Right renal pelvis (tissue), 4 donors: ENCODE measurements around the gene SPDEF. TPM values are rescaled to one million over a fixed set of nuclear protein-coding genes. Genes with fewer than 3 reads are reported as not detected.
A peak's percentile ranks its signal among the peaks of the same experiment; 100 is the strongest.

ENCODE experiments used
- DNase-seq, 4 donors: peaks; one replicate each; pipeline ENCODE4 v3.0.0-alpha.2; 2013; ENCODE audit warnings: low read depth in 4 of 4, low spot score in 3 of 4, missing footprints in 1 of 4
- polyA plus RNA-seq, 4 donors: library from polyadenylated mRNA; unstranded; fragments of 120-200 nt; gene quantifications; one replicate each; pipeline ENCODE4 v1.2.1, GENCODE V29; 2013; ENCODE audit not compliant: insufficient read length in 4 of 4

The SPDEF gene
- polyA plus RNA-seq, 4 donors: 0.14 to 0.19 TPM; not detected in 2

DNA sequence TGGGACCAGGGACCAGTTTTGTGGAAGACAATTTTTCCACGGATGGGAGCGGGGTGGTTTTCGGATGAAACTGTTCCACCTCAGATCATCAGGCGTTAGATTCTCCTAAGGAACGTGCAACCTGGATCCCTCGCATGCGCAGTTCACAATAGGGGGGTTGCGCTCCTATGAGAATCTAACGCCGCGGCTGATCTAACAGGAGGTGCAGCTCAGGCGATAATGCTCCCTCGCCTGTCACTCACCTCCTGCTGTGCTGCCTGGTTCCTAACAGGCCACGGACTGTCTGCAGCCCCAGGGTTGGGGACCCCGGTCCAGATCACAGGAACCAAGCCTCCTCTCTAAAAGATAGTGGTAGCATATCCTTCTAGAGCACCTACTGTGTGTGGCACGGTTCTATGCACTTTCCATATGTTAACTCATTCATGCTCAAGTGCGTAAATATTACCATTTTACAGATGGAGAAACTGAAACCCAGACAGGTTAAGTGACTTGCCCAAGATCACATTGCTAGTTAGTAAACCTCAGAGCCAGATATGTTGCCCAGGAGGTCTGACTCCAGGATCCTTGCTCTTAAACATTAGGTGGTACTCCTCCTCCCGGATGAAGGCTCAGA, 25.3 kb downstream of the SPDEF start:
- DNase-seq: no peak

DNA sequence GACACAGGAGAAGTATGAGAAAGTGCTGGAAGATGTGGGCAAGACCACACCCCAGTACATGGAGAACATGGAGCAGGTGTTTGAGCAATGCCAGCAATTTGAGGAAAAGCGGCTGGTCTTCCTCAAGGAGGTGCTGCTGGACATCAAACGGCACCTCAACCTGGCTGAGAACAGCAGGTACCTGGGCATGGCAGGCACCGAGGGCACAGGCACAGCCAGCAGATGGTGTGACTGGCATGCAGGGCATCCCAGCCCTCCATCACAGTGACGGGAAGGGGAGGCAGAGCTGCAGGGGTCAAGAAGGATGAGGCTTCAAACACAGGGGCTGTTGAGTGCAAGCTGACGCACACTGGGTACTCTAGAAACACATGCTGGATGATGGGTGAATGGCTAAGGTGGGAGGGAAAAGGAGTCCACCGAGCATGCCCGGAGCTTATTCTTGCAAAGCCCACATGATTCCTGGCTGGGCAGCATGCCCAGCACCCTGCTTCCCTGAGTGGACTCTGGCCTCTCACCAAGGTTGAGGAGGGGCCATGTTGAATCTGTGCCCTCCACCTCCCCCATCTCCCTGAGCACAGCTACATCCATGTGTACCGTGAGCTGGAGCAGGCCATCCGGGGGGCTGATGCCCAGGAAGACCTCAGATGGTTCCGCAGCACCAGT, 26.3 kb downstream of the SPDEF start:
- DNase-seq: no peak

DNA sequence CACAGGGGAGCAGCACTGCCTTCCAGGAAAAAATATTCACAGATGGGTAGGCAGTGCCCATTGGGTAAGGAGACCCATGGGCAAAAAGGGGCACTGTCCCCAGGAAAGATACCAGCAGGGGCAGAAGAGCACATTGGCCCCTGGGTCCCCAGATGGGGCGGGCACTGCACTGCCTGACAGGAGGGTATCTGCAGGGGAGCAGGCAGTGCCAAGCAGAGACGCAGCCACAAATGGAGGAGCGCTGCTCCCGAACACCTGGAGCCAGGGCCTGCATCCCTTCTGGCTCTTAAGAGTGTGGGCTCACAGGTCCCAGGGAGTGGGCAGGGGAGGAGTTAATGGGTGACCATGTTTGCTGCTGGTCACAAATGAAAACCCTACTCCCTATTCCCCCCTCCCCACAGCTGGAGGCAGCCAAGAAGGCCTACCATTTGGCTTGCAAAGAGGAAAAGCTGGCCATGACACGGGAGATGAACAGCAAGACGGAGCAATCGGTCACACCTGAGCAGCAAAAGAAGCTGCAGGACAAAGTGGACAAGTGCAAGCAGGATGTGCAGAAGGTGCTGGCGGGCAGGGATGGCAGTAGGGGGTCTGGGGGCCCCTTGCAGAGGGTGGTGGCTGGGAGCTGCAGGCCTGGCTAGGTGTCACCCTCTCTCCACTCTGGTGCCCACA, 27.0 kb downstream of the SPDEF start:
- DNase-seq: no peak

DNA sequence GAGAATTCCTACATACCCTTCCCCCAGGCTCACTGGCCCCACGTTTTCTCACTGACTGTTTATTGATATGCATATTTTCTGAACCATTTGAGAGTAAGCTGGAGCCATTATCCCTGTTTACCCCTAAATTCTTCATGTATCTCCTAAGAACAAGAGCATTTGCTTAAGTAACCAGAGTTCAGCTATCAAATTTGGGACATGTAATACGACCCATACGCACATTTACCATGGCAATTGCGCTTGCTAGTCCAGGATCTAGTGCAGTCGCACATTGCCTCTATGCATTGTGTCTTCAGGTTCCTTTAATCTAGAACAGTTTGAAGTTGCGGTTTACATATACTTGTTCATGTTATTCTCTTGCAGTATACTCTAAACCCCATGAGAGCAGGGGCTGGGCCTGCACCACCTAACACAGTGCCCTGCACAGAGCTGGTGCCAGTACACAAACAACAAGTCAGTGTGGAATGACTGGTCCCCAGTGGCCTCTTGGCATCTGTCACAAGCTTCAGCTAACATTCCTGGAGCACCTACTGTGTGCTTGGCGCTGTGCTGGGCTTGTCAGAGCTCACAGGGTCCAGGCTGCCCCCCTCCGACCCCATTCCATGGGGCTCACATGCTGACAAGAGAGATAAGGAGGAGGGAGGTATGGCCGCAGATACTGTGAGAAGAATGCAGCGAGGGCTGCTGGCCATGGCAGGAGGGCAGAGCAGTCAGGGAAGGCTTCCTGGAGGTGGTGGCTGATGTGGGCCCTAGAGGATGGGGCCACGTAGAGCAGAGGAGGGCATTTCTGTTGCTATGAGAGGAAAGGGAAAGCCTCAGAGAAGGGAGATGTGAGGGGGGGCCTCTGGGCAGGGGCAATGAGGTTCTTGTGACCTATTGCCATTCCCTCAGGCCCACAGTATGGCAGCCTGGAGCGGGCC, 28.1 kb downstream of the SPDEF start:
- no peak for DNase-seq

DNA sequence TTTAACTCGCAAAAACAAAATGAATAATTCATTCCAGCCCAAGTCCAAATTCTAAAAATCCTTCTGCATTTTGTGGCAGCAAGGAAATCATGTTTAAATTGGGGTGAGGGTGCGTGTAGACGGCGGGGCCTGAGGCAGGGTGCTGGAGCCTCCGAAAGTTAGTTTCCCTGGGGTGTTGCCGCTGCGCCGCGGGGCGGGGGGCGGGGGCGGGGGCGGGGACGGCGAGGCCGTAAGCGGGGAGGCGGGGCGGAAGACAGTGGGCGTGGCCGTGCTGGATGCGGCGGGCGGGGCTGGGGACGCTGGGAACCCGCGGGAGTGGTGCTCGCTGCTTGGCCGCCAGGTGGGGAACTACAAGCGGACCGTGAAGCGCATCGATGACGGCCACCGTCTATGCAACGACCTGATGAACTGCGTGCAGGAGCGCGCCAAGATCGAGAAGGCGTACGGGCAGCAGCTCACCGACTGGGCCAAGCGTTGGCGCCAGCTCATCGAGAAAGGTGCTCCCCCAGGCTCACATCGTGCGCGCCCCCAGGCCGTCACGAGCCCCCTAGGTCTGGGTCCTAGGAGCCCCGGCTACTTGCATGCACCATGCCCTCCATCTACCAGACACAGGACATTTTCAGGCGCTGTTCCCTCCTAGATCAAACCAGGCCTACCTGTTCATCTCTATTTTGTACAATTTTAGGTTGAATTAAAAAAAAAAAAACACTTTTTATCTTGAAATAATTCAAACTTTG, 29.0 kb downstream of the SPDEF start:
- peak; percentile 74 to 79 (median 75) for DNase-seq

DNA sequence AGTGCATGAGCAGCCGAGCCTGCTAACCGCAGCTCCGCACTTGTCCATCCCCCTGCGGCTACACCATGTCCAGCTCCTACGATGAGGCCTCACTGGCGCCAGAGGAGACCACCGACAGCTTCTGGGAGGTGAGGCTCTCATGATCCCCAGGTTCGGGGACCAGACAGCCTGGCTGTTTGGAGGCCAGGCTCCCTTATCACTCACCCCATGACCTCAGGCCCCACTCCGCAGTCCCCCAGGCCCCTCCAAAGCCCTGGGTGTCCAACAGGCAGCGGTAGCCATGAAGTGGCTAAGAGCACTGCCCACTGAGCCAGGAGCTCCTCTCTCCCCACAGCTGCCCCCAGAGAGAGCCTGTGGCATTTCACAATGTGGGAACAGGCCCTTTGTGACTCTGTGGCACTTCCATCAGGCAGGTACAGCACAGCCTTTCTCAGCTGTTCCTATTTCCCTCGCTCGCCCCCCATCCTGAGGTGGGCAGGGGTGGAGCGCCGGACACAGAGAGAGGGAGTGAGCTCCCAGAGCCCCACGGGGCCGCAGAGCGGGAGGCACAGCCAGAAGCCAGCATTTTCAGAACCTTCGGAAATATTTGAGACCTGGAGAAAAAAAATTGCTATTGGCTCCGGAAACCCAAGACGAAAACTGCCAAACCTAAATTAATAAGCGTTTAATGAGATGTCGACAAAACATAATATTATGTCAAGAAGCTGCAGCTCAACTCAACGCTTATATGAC, 29.7 kb downstream of the SPDEF start:
- DNase-seq: no peak

DNA sequence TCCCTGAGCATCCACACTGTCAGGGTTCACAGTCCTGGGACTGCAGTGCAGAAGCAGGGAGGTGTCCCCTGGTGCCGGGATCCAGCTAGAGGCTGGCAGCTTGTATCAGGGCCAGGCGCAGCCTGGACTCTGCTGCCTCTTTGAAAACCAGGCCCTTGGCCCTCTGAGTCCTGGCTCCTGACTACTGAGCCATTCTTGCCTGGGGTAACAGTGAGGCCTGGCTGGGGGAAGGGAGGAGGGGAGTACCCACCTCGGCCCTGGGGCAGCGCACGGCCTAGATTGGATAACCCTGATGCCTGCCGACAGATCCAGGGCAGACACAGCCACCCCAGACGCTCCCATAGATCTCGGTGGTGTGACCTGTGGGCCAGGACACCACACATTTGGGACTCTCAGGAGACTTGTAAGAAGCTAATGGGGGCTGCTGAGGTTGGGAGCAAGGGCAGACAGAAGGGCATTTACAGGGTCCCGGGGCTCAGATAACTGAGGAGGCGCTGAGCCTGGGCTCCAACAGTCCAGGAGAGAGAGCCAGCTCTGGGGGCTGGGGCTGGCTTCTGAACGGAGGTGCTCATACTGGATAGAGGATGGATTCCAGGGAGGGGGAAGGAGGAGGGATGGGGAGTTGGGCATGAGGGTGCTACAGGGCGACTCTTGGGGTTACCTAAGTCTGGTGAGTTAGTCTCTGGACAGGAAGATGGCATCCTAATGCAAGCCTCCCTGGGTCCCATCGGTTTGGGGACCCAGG, 30.5 kb downstream of the SPDEF start:
- no peak for DNase-seq

DNA sequence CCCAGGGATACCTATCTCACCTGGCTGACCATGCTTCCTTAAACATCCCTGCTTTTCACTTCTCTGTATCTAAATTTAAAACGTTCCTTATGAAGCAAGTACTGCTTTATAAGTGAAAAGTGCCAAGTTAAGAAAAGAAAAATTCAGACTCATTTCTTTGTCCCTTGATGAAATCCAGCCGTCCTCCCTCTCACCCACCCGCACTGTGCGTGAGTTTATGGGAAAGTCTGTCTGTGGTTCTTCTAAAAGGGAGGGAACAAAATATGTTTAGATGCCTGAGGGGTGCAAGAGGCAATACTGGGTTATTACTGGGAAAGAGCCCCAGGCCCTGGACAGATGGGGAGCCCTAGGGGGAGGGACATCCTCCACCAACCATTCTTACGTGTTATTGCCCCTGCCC, 31.2 kb downstream of the SPDEF start:
- DNase-seq: no peak

DNA sequence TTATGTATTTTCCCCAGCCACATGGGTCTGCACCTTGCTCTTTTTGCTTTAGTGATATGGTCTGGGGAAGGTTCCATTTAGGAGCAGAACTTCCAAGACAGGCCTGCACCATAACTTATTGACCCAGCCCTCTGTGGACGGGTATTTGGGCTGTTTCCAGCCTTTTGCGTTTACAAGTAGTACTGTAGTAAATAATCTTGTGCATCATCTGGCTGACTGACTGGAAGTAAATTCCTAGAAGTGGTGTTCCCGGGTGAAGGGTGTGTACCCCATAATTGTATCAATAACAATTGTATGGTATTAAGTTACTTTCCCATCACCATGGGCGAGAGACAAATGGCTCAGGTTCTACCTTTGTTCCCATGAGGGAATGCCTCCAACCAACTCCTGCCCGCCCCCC, 31.6 kb downstream of the SPDEF start:
- no peak for DNase-seq

DNA sequence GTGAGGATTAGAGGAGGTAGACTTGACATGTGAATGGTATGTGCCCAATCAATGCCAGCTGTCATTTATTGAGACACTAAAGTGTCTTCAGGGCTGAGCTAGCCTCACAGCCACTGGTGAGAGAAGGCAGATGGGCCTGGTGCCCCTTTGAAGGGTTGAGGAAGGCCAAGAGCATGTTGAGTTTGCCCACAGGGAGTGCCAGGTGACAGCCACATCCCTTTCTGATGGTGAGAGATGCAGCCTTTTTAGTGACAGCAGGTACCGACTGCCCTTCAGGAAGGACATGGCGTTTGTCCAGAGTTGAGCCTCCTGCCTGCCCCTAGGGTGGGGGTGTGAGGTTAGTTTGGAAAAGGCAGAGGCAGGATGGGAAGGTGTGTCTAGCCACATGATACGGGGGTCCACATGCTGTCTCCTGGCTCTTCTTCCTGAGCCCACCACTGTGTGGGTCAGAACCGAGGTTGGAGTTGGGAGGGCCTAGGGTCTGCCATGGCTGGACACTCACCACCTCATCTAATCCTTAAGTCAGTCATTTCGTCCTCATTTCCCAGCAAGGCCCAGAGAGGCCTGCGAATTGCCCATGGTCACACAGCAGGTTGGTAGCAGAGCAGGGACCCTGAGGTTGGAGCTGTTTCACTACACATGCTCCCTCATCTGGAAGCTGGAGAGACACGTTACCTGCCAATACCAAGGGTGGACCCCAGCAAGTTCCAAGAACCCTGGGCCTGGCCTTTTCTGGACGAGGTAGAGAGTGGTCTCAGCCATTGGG, 32.5 kb downstream of the SPDEF start:
- no peak for DNase-seq

DNA sequence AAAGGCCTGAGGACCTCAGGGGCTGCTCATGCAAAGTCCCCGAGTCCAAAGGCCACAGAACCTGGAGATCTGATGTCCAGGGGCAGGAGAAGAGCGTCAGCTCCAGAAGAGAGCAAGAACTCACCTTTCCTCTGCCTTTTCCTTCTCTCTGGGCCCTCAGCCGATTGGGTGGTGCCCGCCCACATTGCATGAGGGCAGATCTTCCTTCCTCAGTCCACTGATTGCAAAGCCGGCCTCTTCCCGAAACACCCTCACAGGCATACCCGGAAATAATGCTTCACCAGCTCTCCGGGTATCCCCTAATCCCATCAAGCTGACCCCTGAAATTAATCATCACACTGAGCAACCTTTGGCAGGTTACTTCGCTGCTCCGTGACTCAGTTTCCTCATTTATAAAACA, 33.4 kb downstream of the SPDEF start:
- DNase-seq: no peak

DNA sequence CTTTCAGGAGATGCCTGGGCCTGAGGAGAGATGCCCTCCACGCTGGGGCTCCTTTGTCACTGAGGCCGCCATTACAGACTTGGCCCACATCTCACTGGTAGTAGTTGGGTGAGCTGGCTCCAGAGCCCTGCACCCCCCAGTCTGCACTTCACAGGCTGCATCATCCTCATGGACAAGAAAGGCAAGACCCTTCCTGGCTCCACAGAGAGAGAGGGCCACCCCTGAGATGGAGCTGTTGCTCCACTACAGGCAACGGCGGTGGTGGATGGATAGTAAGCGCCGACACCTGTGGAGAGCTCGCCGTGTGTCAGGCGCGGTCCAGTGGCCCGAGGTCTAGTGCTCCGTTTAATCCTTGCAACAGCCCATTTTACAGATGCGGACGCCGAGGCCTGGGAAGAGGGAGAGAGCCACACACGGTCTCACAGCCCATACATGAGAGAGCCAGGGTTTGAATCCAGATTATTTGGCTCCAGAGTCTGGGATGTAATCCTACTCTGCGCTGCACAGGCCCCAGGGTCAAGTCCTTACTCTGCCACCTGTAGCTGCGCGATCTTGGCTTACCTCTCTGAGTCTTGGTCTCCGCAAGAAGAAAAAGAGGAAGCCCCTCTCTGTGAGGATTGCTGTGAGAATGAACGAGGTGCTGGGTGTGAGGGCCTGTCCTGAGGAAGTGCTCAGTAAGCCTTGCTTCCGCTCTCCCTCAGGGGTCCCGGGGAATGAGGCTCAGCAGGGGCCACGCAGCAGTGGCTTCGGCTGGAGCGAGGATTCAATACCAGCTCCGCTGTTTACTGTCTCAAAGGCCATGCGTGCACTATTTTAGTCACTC, 34.5 kb downstream of the SPDEF start:
- DNase-seq: no peak

DNA sequence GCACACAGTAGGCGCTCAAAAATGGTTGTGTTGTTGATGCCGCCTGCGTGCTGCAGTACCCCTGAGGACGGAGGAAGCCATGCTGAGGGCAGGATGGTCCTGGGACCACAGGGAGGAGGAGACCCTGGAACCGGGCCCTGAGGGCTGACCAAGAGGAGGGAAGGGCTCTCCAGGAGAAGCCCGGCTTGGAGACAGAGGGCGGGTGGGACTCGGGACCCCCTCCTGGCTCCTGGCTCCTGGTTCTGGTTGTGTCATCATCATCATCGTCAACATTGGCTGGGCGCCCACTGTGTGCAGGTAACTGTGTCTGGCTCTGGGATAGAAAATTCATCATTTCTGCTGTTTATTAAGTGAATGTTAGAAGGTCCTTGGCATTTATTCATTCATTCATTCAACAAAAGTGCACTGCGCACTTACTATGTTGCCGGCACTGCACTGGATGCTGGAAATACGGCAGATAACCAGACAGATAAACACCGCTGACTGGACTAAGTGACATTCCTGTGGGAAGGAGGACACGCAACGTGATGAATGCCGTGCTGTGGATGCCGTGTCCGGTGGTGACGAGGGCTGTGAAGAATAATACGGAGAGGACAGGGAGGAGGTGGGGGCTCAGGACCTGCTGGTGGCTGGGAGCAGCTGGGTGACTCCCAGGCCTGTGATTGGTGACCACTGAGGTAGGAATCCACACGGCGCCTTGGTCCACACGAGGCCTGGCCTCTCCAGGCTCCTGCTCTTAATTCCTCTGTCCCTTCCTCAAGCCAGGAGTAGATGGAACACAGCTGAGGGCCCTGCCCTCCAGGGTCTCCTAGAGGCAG, 35.3 kb downstream of the SPDEF start:
- DNase-seq: no peak

DNA sequence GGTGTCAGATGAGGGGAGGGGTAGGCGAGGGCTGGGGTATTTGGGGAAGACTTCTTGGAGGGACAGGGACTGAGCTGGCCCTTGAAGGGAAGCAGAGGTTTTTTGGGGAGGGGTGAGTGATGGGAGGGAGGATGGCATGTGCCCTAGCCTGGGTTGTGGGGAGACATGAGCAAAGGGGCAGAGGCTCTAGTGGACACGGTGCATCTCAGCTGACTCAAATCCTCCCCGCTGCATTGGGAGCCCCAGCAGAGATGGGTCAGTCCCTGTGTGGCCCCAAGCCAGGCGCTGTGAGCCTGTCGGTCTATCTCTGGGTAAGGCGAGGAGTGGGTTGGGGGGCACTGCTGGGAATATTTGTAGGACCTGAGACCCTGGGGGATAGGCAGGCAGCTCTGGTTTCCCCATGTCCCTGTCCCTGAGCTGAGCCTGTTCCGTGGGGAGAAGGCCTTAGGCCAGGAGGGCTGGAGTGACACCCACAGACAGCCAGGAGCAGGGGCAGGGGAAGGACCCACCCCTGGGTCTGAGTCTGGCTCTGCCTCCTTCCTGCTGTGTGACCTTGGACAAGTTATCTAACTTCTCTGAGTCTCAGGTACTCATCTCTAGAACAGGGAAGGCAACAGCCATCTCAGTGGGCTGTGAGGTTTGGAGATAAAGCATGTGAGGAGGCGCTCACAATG, 36.0 kb downstream of the SPDEF start:
- no peak for DNase-seq

DNA sequence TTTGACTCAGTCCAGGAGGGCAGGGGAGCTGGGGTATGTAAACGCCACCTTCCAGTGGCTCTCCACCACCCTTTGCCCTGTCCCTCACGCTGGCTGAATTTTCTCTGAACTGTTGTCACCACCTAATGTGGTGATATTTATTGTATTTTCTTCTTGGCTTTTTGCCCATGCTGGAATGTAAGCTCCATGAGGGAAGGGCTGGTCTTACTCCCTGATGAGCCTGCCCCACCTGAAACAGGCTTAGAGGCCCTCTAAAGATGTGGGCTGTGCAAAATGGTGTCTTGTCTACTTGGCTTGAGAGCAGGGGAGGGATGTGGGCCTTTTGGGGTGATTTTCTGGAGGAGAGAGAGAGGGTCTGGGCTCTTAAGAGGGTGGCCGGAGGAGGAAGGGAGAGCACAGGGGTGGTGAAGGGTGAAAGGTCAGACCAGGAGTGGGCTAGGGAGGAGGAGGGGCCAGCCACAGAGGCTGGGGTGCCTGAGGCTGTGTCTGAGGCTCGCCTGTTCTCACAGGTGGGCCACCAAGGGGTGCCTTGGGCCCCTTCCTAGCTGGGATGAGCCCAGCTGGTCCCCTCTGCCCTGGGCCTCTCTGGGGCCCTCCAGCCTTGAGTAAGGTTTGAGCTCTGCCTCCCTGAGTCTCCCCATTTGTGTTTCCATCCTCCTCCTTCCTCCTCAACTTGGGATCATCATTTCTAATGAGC, 37.3 kb downstream of the SPDEF start:
- DNase-seq: no peak
